Measurements from ENCODE around the gene FAAP20. TPM values are rescaled to one million over a fixed set of nuclear protein-coding genes. Genes with fewer than 3 reads are reported as not detected.
A peak's percentile ranks its signal among the peaks of the same experiment; 100 is the strongest.

The FAAP20 gene
- total RNA-seq, 1 donor from 2014 or later: 55.3 TPM

GRCh38 chr1:2239013-2239370 lies 44.4 kb upstream of the FAAP20 start:
- intact Hi-C loops (cut with DNase I): no loop called here
- no peak for ATAC-seq
- TF ChIP-seq CTCF (IDR thresholded peaks at IDR 0.05): no peak
- H3K9me3 ChIP-seq: no peaks in the 10 kb centered on the region
- peaks cover 96% of the 10 kb centered on the region for H3K4me1 ChIP-seq
- H3K27ac ChIP-seq: peak overlapping the region; percentile 52
- no peak for DNase-seq
- no peaks in the 10 kb centered on the region for H3K36me3 ChIP-seq
- H3K27me3 ChIP-seq: no peaks in the 10 kb centered on the region
- H3K4me3 ChIP-seq: no peak overlapping the region

GRCh38 chr1:2238361-2239012 lies 43.9 kb upstream of the FAAP20 start:
- Histone ChIP-seq H3K27me3 (no peaks in the 10 kb centered on the region), H3K4me1 (peaks cover 97% of the 10 kb centered on the region), H3K4me3 (no peak overlapping the region), H3K9me3 (no peaks in the 10 kb centered on the region), H3K27ac (peak overlapping the region; percentile 52), H3K36me3 (no peaks in the 10 kb centered on the region)
- DNase-seq (no peak), ATAC-seq (no peak)
- TF ChIP-seq CTCF (IDR thresholded peaks at IDR 0.05): no peak
- intact Hi-C loops (cut with DNase I): no loop called here

- intact Hi-C loops (cut with DNase I): no loop called here
- Histone ChIP-seq H3K4me1 (peaks cover 97% of the 10 kb centered on the region), H3K36me3 (no peaks in the 10 kb centered on the region), H3K4me3 (no peak overlapping the region), H3K9me3 (no peaks in the 10 kb centered on the region), H3K27ac (peak overlapping the region; percentile 52), H3K27me3 (no peaks in the 10 kb centered on the region)
- TF ChIP-seq CTCF (IDR thresholded peaks at IDR 0.05): peak; percentile 20
- peak; percentile 3 for ATAC-seq
- no peak for DNase-seq
These were observed 43.2 kb upstream of the FAAP20 start for GRCh38 chr1:2237773-2238172.

GRCh38 chr1:2236695-2237677 lies 42.4 kb upstream of the FAAP20 start:
- ATAC-seq (no peak), DNase-seq (no peak)
- H3K9me3 ChIP-seq: no peaks in the 10 kb centered on the region
- no peaks in the 10 kb centered on the region for H3K36me3 ChIP-seq
- no peaks in the 10 kb centered on the region for H3K27me3 ChIP-seq
- peaks cover 96% of the 10 kb centered on the region for H3K4me1 ChIP-seq
- intact Hi-C loops (cut with DNase I): no loop called here
- H3K27ac ChIP-seq: peak overlapping the region; percentile 52
- no peak overlapping the region for H3K4me3 ChIP-seq
- TF ChIP-seq CTCF (IDR thresholded peaks at IDR 0.05): no peak

- Histone ChIP-seq H3K4me3 (peak overlapping the region; percentile 80), H3K9me3 (no peaks in the 10 kb centered on the region), H3K27ac (peak overlapping the region; percentile 87), H3K4me1 (peaks cover 83% of the 10 kb centered on the region), H3K27me3 (no peaks in the 10 kb centered on the region), H3K36me3 (no peaks in the 10 kb centered on the region)
- TF ChIP-seq CTCF (IDR thresholded peaks at IDR 0.05): no peak
- ATAC-seq: no peak
- peak; percentile 67 for DNase-seq
- intact Hi-C loops (cut with DNase I): no loop called here
These were observed 40.9 kb upstream of the FAAP20 start for GRCh38 chr1:2235300-2235998.
